Transverse colon (tissue), 4 donors: ENCODE measurements around the gene RITA1. TPM values are rescaled to one million over a fixed set of nuclear protein-coding genes. Genes with fewer than 3 reads are reported as not detected.

Source experiments
- DNase-seq: peaks from one replicate; pipeline ENCODE4 v3.0.0-alpha.2; 2019
- H3K27ac ChIP-seq, 4 donors: fragments of 200-600 bp; sonication (generic); 2 replicates each; pipeline ENCODE4 v1.5.1; 2016 to 2018; ENCODE audit warnings: inconsistent platforms in 4 of 4
- H3K27me3 ChIP-seq: fragments of 200-600 bp; sonication (generic); 2 replicates; pipeline ENCODE4 v1.5.1; 2017; ENCODE audit warnings: inconsistent platforms
- H3K36me3 ChIP-seq, 4 donors: fragments of 200-600 bp; sonication (generic); 2 replicates each; pipeline ENCODE4 v1.5.1; 2017 to 2019; ENCODE audit warnings: inconsistent platforms in 4 of 4
- H3K4me1 ChIP-seq, 4 donors: fragments of 200-600 bp; sonication (generic); 2 replicates each; pipeline ENCODE4 v1.5.1; 2017 to 2020; ENCODE audit warnings: inconsistent platforms in 4 of 4
- H3K4me3 ChIP-seq, 4 donors: fragments of 200-600 bp; sonication (generic); 1 replicate in 1 of 4; 2 replicates in 3 of 4; pipeline versions ENCODE4 v1.5.1 to v1.6.1; 2017 to 2019; ENCODE audit warnings: inconsistent platforms in 4 of 4
- H3K9me3 ChIP-seq, 2 donors: fragments of 200-600 bp; sonication (generic); 2 replicates each; pipeline ENCODE4 v1.5.1; 2017 to 2019; ENCODE audit warnings: inconsistent platforms in 2 of 2
- EP300 ChIP-seq: sonication (generic); formaldehyde crosslinking; IDR thresholded peaks from one replicate; pipeline ENCODE4 v1.6.1; 2017; ENCODE audit warnings: antibody characterized with exemption, low read depth
- POLR2A ChIP-seq: fragments of 450-650 bp; IDR thresholded peaks from one replicate; pipeline ENCODE4 v1.6.1; 2016; ENCODE audit warnings: antibody characterized with exemption, mild to moderate bottlenecking, moderate library complexity
- POLR2AphosphoS5 ChIP-seq, 3 donors: sonication (generic); formaldehyde crosslinking; IDR thresholded peaks; one replicate each; pipeline ENCODE4 v1.6.1; 2016; ENCODE audit warnings: antibody characterized with exemption in 3 of 3
- WGBS, 2 donors: methylation state at CpG; one replicate each; pipeline ENCODE4 v1.1.5; 2018; ENCODE audit warnings: low coverage in 1 of 2; 5-methylcytosine and 5-hydroxymethylcytosine counted together
- in situ Hi-C, 4 donors: fragments of 200-750 bp; cut with MboI; loops; one replicate each; pipeline versions ENCODE4 v1.15.0 to v1.15.1; 2017; ENCODE audit warnings: low sequenced_read_pairs in 3 of 4, low pct_ligation_motif_present in 1 of 4, low pct_unique_long_range_greater_than_20kb in 1 of 4
- intact Hi-C: fragments of 100-400 bp; cut with DNase I; formaldehyde crosslinking; loops from one replicate; pipeline ENCODE4 v1.15.1; 2023; ENCODE audit warnings: low total_unique reads
- total RNA-seq, 4 donors: library from RNA; depleted of rRNA; stranded (reverse); fragments of >200 nt; gene quantifications; one replicate each; pipeline ENCODE4 v1.1.0, GENCODE V29; 2016
- TF ChIP-seq, protein P1 (sequence below), 5 experiments: fragments of 200-600 bp in 3 of 5; fragments of 450-650 bp in 2 of 5; sonication (generic) in 3 of 5; IDR thresholded peaks; 1 replicate in 2 of 5; 2 replicates in 3 of 5; pipeline ENCODE4 v1.5.1; 2016 to 2017; ENCODE audit warnings: antibody characterized with exemption in 5 of 5, inconsistent platforms in 3 of 5, mild to moderate bottlenecking in 2 of 5, moderate library complexity in 1 of 5

The RITA1 gene
- total RNA-seq, 4 donors from 2014 or later: 17.5 to 41.5 (median 23.8) TPM

DNA sequence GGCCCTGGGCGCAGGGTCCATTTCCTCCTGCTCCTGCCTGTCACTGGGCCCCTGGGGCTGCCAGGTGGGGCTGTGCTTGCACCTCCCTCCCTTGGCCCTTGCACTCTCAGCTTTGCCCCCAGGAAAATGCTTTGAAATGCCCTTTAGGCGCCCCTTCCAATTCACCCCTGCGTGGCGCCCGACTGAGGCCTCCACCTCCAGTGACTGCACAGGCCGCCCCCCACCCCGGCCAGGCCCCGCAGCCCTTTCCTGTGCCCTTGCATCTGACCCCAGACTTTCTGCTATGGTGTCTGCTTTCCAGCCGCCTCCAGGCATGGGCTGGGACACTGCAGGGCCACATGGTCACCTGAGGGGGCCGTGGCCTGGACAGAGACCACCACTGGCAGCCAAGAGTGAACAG, 17.7 kb upstream of the RITA1 start:
- H3K36me3 ChIP-seq: peaks cover 0 to 79% (median 33%) of the 10 kb centered on the region in 4 donors
- 97% methylated on average over 10 of the region's 10 CpGs; no CpG with 5 or more reads in 1 of the 2 donors for WGBS, 2 donors
- no peaks in the 10 kb centered on the region for H3K27me3 ChIP-seq
- DNase-seq: no peak
- no peak overlapping the region for H3K27ac ChIP-seq
- H3K9me3 ChIP-seq: no peaks in the 10 kb centered on the region
- no peak overlapping the region for H3K4me3 ChIP-seq
- intact Hi-C loops: loop anchor here (10.0 kb wide), 1 partner anchor 113 kb away; the partner anchor contains the start of gene DTX1
- TF ChIP-seq POLR2AphosphoS5 (IDR thresholded peaks at IDR 0.05): no peak
- TF ChIP-seq, protein P1, sequence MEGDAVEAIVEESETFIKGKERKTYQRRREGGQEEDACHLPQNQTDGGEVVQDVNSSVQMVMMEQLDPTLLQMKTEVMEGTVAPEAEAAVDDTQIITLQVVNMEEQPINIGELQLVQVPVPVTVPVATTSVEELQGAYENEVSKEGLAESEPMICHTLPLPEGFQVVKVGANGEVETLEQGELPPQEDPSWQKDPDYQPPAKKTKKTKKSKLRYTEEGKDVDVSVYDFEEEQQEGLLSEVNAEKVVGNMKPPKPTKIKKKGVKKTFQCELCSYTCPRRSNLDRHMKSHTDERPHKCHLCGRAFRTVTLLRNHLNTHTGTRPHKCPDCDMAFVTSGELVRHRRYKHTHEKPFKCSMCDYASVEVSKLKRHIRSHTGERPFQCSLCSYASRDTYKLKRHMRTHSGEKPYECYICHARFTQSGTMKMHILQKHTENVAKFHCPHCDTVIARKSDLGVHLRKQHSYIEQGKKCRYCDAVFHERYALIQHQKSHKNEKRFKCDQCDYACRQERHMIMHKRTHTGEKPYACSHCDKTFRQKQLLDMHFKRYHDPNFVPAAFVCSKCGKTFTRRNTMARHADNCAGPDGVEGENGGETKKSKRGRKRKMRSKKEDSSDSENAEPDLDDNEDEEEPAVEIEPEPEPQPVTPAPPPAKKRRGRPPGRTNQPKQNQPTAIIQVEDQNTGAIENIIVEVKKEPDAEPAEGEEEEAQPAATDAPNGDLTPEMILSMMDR (IDR thresholded peaks at IDR 0.05): no peak
- no peak for TF ChIP-seq POLR2A
- TF ChIP-seq EP300: no peak
- no peaks in the 10 kb centered on the region for H3K4me1 ChIP-seq
- in situ Hi-C loops: no loop called here

DNA sequence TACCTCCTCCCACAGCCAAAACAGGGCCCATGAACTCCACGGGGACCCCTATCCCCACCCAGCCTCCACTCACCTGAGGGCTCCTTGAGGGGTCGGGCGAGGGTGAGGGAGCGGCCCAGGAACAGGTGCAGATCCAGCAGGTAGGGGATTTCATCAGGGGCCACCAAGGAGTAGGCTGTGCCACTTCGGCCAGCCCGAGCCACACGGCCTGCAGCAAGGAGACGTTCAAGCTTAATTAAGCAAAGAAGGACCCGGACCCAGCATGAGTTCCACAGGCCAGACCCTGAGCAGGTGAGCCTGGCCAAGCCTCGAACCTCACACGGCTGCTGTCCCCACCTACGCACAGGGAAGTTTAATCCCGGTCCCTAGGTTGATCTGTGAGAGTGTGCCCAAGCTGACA, 15.8 kb upstream of the RITA1 start:
- in situ Hi-C loops (no loop called here), intact Hi-C loops (loop anchor here (10.0 kb wide), 1 partner anchor 115 kb away; the partner anchor contains the start of gene DTX1)
- Histone ChIP-seq H3K9me3 (no peaks in the 10 kb centered on the region), H3K4me1 (no peaks in the 10 kb centered on the region), H3K27ac (no peak overlapping the region), H3K36me3 (peaks cover 0 to 85% (median 34%) of the 10 kb centered on the region in 4 donors), H3K4me3 (no peak overlapping the region), H3K27me3 (no peaks in the 10 kb centered on the region)
- WGBS, 2 donors: 90% methylated on average over 13 of the region's 13 CpGs; no CpG with 5 or more reads in 1 of the 2 donors
- no peak for DNase-seq
- TF ChIP-seq, protein P1 (IDR thresholded peaks at IDR 0.05): no peak
- no peak for TF ChIP-seq POLR2A
- no peak for TF ChIP-seq POLR2AphosphoS5 (IDR thresholded peaks at IDR 0.05)
- TF ChIP-seq EP300: no peak

DNA sequence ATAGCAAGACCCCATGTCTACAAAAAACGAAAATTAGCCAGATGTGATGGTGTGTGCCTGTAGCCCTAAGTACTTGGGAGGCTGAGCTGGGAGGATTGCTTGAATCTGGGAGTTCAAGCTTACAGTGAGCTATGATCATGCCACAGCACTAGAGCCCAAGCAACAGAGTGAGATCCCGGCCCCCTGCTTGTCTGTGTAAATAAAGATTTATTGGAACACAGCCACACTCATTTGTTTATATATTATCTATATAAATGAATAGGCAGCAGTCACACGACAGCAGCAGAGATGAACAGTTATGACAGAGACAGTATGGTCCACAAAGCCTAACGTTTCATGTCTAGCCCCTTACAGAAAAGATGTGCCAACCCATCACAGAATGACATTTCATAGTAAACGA, 15.1 kb upstream of the RITA1 start:
- in situ Hi-C loops: no loop called here
- Histone ChIP-seq H3K27ac (no peak overlapping the region), H3K27me3 (no peaks in the 10 kb centered on the region), H3K4me3 (no peak overlapping the region), H3K36me3 (peaks cover 0 to 79% (median 34%) of the 10 kb centered on the region in 4 donors), H3K4me1 (no peaks in the 10 kb centered on the region), H3K9me3 (no peaks in the 10 kb centered on the region)
- intact Hi-C loops: no loop called here
- no peak for TF ChIP-seq EP300
- TF ChIP-seq, protein P1 (IDR thresholded peaks at IDR 0.05): no peak
- no peak for DNase-seq
- WGBS, 2 donors: 89 to 92% methylated on average over 3 to 5 of the region's 5 CpGs

DNA sequence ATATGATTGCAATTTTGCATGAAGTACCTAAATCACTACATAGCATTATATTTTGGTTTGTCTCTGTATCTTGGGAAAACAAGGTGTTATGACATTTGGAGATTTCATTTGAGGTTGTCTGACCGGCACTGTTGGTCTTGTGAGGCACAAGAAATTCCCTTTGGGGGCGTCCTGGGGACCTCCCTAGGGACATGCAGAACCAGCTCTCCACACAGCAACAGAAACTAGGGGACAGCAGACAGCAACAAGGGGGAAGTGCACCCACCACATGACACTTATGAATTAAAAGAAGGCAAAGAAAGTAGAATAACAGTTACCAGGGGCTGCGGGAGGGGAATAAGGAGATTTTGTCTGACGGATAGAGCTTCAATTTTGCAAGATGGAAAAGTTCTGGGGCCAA, 14.6 kb upstream of the RITA1 start:
- Histone ChIP-seq H3K36me3 (peaks cover 0 to 75% (median 33%) of the 10 kb centered on the region in 4 donors), H3K9me3 (no peaks in the 10 kb centered on the region), H3K27me3 (no peaks in the 10 kb centered on the region), H3K4me3 (no peak overlapping the region), H3K27ac (no peak overlapping the region), H3K4me1 (no peaks in the 10 kb centered on the region)
- no peak for DNase-seq
- intact Hi-C loops: no loop called here
- in situ Hi-C loops: no loop called here
- no peak for TF ChIP-seq POLR2AphosphoS5 (IDR thresholded peaks at IDR 0.05)
- no peak for TF ChIP-seq POLR2A
- TF ChIP-seq EP300: no peak
- TF ChIP-seq, protein P1 (IDR thresholded peaks at IDR 0.05): no peak
- WGBS, 2 donors: 84 to 94% methylated on average over 3 to 4 of the region's 4 CpGs
